IMR-90 (cell line): ENCODE measurements around the gene NPAS2. TPM values are rescaled to one million over a fixed set of nuclear protein-coding genes. Genes with fewer than 3 reads are reported as not detected.

Experiments used
- ATAC-seq: fragments of 200-7000 bp; cut with Tn5 transposase; 2 replicates; pipeline ENCODE4 v1.9.1; 2020; ENCODE audit warnings: low read depth, mild to moderate bottlenecking, moderate library complexity
- BruUV-seq: library from RNA; stranded (reverse); fragments of 400-500 nt; replicated peaks from 2 replicates; lab custom pipeline; 2021; lab: Mats Ljungman, UMichigan
- CTCF ChIA-PET: fragments of 300-600 bp; formaldehyde crosslinking; extraction: SDS; loops from one replicate; lab custom pipeline; 2021; ENCODE audit warnings: antibody characterized with exemption; lab: Yijun Ruan, JAX
- POLR2A ChIA-PET: fragments of 300-600 bp; sonication (Branson Sonifier 250); formaldehyde crosslinking; loops from one replicate; lab custom pipeline; 2022; ENCODE audit warnings: antibody characterized with exemption; ENCODE audit not compliant: unreplicated experiment; lab: Charles Lee
- DNase-seq: peaks from one replicate; pipeline ENCODE4 v3.0.0; 2013
- H2AFZ ChIP-seq: replicated peaks from 2 replicates; pipeline ENCODE3; 2013; ENCODE audit warnings: low read length, mild to moderate bottlenecking; ENCODE audit not compliant: poor library complexity
- H2AK5ac ChIP-seq: 2 replicates; pipeline ENCODE4 v1.6.1; 2013; ENCODE audit warnings: low read depth, low read length, inconsistent platforms
- H2AK9ac ChIP-seq: replicated peaks from 2 replicates; pipeline ENCODE3; 2013; ENCODE audit warnings: mild to moderate bottlenecking, low read depth, low read length, moderate library complexity; ENCODE audit not compliant: poor library complexity
- H2BK120ac ChIP-seq: 2 replicates; pipeline ENCODE4 v1.6.1; 2013; ENCODE audit warnings: low read depth, low read length, inconsistent platforms
- H2BK15ac ChIP-seq: 3 replicates; pipeline ENCODE4 v1.6.1; 2013; ENCODE audit warnings: low read depth, low read length, inconsistent platforms
- H2BK20ac ChIP-seq: 2 replicates; pipeline ENCODE4 v1.6.1; 2013; ENCODE audit warnings: low read depth, mild to moderate bottlenecking, inconsistent platforms, low read length, moderate library complexity
- H2BK5ac ChIP-seq: 2 replicates; pipeline ENCODE4 v1.6.1; 2013; ENCODE audit warnings: mild to moderate bottlenecking, low read depth, low read length, inconsistent platforms; ENCODE audit not compliant: poor library complexity, severe bottlenecking
- H3K14ac ChIP-seq: replicated peaks from 2 replicates; pipeline ENCODE4 v1.6.1; 2013; ENCODE audit warnings: low read depth, low read length, inconsistent platforms
- H3K18ac ChIP-seq: 2 replicates; pipeline ENCODE4 v1.6.1; 2013; ENCODE audit warnings: low read depth, low read length, control low read depth
- H3K23ac ChIP-seq: 2 replicates; pipeline ENCODE4 v1.6.1; 2013; ENCODE audit warnings: low read depth, low read length, inconsistent platforms
- H3K27ac ChIP-seq: 2 replicates; pipeline ENCODE4 v1.5.1; 2013; ENCODE audit warnings: mild to moderate bottlenecking, control low read depth, low read length; ENCODE audit not compliant: insufficient read depth
- H3K27me3 ChIP-seq: 2 replicates; pipeline ENCODE4 v1.6.1; 2013; ENCODE audit warnings: low read length; ENCODE audit not compliant: control insufficient read depth, insufficient read depth
- H3K36me3 ChIP-seq: 2 replicates; pipeline ENCODE4 v1.6.1; 2013; ENCODE audit warnings: low read length, mixed read lengths; ENCODE audit not compliant: control insufficient read depth, insufficient read depth
- H3K4ac ChIP-seq: 2 replicates; pipeline ENCODE4 v1.6.1; 2013; ENCODE audit warnings: low read depth, low read length, inconsistent platforms
- H3K4me1 ChIP-seq: 2 replicates; pipeline ENCODE4 v1.6.1; 2013; ENCODE audit warnings: low read length, mixed read lengths; ENCODE audit not compliant: control insufficient read depth, insufficient read depth
- H3K4me2 ChIP-seq: 2 replicates; pipeline ENCODE4 v1.6.1; 2013; ENCODE audit warnings: low read depth, mild to moderate bottlenecking, control low read depth, low read length, moderate library complexity
- H3K4me3 ChIP-seq: 2 replicates; pipeline ENCODE4 v1.5.1; 2013; ENCODE audit warnings: low read depth, mild to moderate bottlenecking, control low read depth, low read length, moderate library complexity; ENCODE audit not compliant: insufficient read depth
- H3K56ac ChIP-seq: 2 replicates; pipeline ENCODE4 v1.6.1; 2013; ENCODE audit warnings: low read length, inconsistent platforms; ENCODE audit not compliant: insufficient read depth; ENCODE audit errors: extremely low read depth
- H3K79me1 ChIP-seq, 2 experiments: 2 replicates each; pipeline ENCODE4 v1.6.1; 2013; ENCODE audit warnings: low read length in 2 of 2, inconsistent platforms in 1 of 2, low read depth in 1 of 2
- H3K9ac ChIP-seq: 2 replicates; pipeline ENCODE4 v1.6.1; 2013; ENCODE audit warnings: low read depth, low read length, control low read depth
- H3K9me1 ChIP-seq: 2 replicates; pipeline ENCODE4 v1.6.1; 2013; ENCODE audit warnings: low read length, inconsistent platforms; ENCODE audit not compliant: insufficient read depth
- H3K9me3 ChIP-seq: 2 replicates; pipeline ENCODE4 v1.6.1; 2013; ENCODE audit warnings: low read length; ENCODE audit not compliant: control insufficient read depth, insufficient read depth
- H4K20me1 ChIP-seq: 2 replicates; pipeline ENCODE4 v1.6.1; 2013; ENCODE audit warnings: low read length, inconsistent platforms; ENCODE audit not compliant: insufficient read depth
- H4K5ac ChIP-seq: 2 replicates; pipeline ENCODE4 v1.6.1; 2013; ENCODE audit warnings: mild to moderate bottlenecking, low read depth, low read length, control low read depth
- H4K8ac ChIP-seq, 2 experiments: 2 replicates each; pipeline ENCODE4 v1.6.1; 2013; ENCODE audit warnings: low read depth in 2 of 2, low read length in 2 of 2, control low read depth in 1 of 2, inconsistent platforms in 1 of 2
- H4K91ac ChIP-seq: 2 replicates; pipeline ENCODE4 v1.6.1; 2013; ENCODE audit warnings: low read depth, low read length, inconsistent platforms; ENCODE audit not compliant: insufficient read depth
- BHLHE40 ChIP-seq: fragments of 150-350 bp; IDR thresholded peaks from 2 replicates; pipeline ENCODE4 v1.6.1; 2016; ENCODE audit warnings: mild to moderate bottlenecking, low read depth, low read length
- CEBPB ChIP-seq: IDR thresholded peaks from 2 replicates; pipeline ENCODE4 v1.6.1; 2012; ENCODE audit warnings: low read depth, low read length, improper control_type of control experiment
- CTCF ChIP-seq: conservative IDR thresholded peaks from 2 replicates; pipeline ENCODE4 v1.5.1; 2012; ENCODE audit warnings: mild to moderate bottlenecking, low read depth, low read length, improper control_type of control experiment
- ELK1 ChIP-seq: fragments of 150-350 bp; IDR thresholded peaks from 2 replicates; pipeline ENCODE4 v1.6.1; 2016; ENCODE audit warnings: low read depth, mild to moderate bottlenecking, low read length, moderate library complexity, borderline replicate concordance
- FOS ChIP-seq: fragments of 150-350 bp; IDR thresholded peaks from 2 replicates; pipeline ENCODE4 v1.6.1; 2016; ENCODE audit warnings: low read depth, low read length
- MAZ ChIP-seq: IDR thresholded peaks from 2 replicates; pipeline ENCODE4 v1.6.1; 2012; ENCODE audit warnings: low read depth, mild to moderate bottlenecking, low read length, improper control_type of control experiment, moderate library complexity, borderline replicate concordance
- MXI1 ChIP-seq: IDR thresholded peaks from 2 replicates; pipeline ENCODE4 v1.6.1; 2012; ENCODE audit warnings: low read depth, mild to moderate bottlenecking, low read length, moderate library complexity, borderline replicate concordance
- NFE2L2 ChIP-seq: fragments of 150-350 bp; IDR thresholded peaks from 2 replicates; pipeline ENCODE4 v1.6.1; 2016; ENCODE audit warnings: low read depth, mild to moderate bottlenecking, low read length
- POLR2A ChIP-seq: IDR thresholded peaks from 2 replicates; pipeline ENCODE4 v1.6.1; 2012; ENCODE audit warnings: mild to moderate bottlenecking, low read depth, low read length
- RCOR1 ChIP-seq: IDR thresholded peaks from 2 replicates; pipeline ENCODE4 v1.6.1; 2012; ENCODE audit warnings: mild to moderate bottlenecking, low read length, improper control_type of control experiment; ENCODE audit not compliant: insufficient replicate concordance
- RFX5 ChIP-seq: IDR thresholded peaks from 2 replicates; pipeline ENCODE4 v1.8.0; 2012; ENCODE audit warnings: low read depth, mild to moderate bottlenecking, low read length, moderate library complexity
- SMC3 ChIP-seq: fragments of 150-350 bp; IDR thresholded peaks from 2 replicates; pipeline ENCODE4 v1.6.1; 2016; ENCODE audit warnings: low read depth, mild to moderate bottlenecking, antibody characterized with exemption, low read length, moderate library complexity
- USF2 ChIP-seq: fragments of 150-350 bp; IDR thresholded peaks from 2 replicates; pipeline ENCODE4 v1.6.1; 2017; ENCODE audit warnings: mild to moderate bottlenecking, antibody characterized with exemption, low read length, low read depth
- WGBS, 2 experiments: methylation state at CpG; one replicate each; pipeline versions ENCODE4 v1.1.5 to v1.1.7; 2013; ENCODE audit warnings: missing lambda C conversion rate in 2 of 2; ENCODE audit not compliant: insufficient read length in 1 of 2; ENCODE audit errors: extremely low coverage in 2 of 2; 5-methylcytosine and 5-hydroxymethylcytosine counted together
- dilution Hi-C: fragments of 300-500 bp; cut with HindIII; formaldehyde crosslinking; loops from one replicate; pipeline ENCODE4 v1.14.3; 2018; ENCODE audit warnings: low sequenced_read_pairs; ENCODE audit not compliant: unreplicated experiment
- in situ Hi-C: fragments of 300-500 bp; cut with MboI; formaldehyde crosslinking; loops from 3 replicates; pipeline ENCODE4 v1.14.3; 2019; ENCODE audit warnings: low sequenced_read_pairs, inconsistent platforms, mixed read lengths
- intact Hi-C: fragments of 100-400 bp; cut with micrococcal nuclease; formaldehyde crosslinking; loops from 2 replicates; pipeline ENCODE4 v1.10.0; 2022
- polyA plus RNA-seq, 3 experiments: library from polyadenylated mRNA; depleted of rRNA; stranded (reverse); fragments of >200 nt; gene quantifications; 2 replicates each; pipeline ENCODE4 v1.2.3, GENCODE V29; 2012; ENCODE audit warnings: low replicate concordance in 1 of 3
- total RNA-seq: library from RNA; depleted of rRNA; stranded (reverse); fragments of >200 nt; gene quantifications from 2 replicates; pipeline ENCODE4 v1.2.3, GENCODE V29; 2012

NPAS2 gene
- total and polyA plus RNA-seq, 2 of the 4 experiments (the other 2 are of a cell fraction), result 5.2 to 14.8 TPM

- Histone ChIP-seq H3K27me3 (peaks cover 1% of the 10 kb centered on the region; the same call in 1 of the 2 replicates), H2BK120ac (no peak overlapping the region), H2BK15ac (no peak overlapping the region), H4K20me1 (no peaks in the 10 kb centered on the region), H3K23ac (no peak overlapping the region), H3K79me1 (no peaks in the 10 kb centered on the region), H3K9ac (no peak overlapping the region), H4K8ac (no peak overlapping the region), H3K14ac (no peak overlapping the region), H3K4me1 (peaks cover 10% of the 10 kb centered on the region), H3K4ac (no peak overlapping the region), H3K18ac (no peak overlapping the region), H4K91ac (no peak overlapping the region), H3K9me1 (peaks cover 10% of the 10 kb centered on the region), H4K5ac (no peak overlapping the region), H2BK20ac (no peak overlapping the region), H3K4me3 (no peak overlapping the region), H3K9me3 (no peaks in the 10 kb centered on the region), H2AK9ac (no peak overlapping the region), H3K56ac (no peak overlapping the region), H2AK5ac (no peak overlapping the region), H3K36me3 (no peaks in the 10 kb centered on the region), H2AFZ (no peak overlapping the region), H3K27ac (no peak overlapping the region), H2BK5ac (no peak overlapping the region), H3K4me2 (no peak overlapping the region)
- in situ Hi-C loops (no loop called here), dilution Hi-C loops (no loop called here), intact Hi-C loops (no loop called here)
- CTCF ChIA-PET, result no interaction called here
- ATAC-seq (no peak), DNase-seq (no peak)
- POLR2A ChIA-PET, result no interaction called here
- WGBS, 2 experiments, result no CpG with 5 or more reads among the region's 3 CpGs
- no peak for TF ChIP-seq SMC3
- no peak for TF ChIP-seq NFE2L2
- no peak for TF ChIP-seq USF2
- TF ChIP-seq RCOR1, result no peak
- TF ChIP-seq POLR2A, result no peak
- no peak for TF ChIP-seq MAZ
- TF ChIP-seq BHLHE40, result no peak
- no peak for TF ChIP-seq RFX5
- TF ChIP-seq FOS, result no peak
- TF ChIP-seq MXI1, result no peak
- no peak for TF ChIP-seq CTCF
- TF ChIP-seq ELK1, result no peak
- TF ChIP-seq CEBPB, result no peak
- no TSS peak for BruUV-seq
These were observed 30.6 kb upstream of the NPAS2 start for GRCh38 chr2:100789361-100789760.
